Lower leg skin (tissue), 3 donors: ENCODE data around the gene PLA2G4E.

ENCODE experiments used
- POLR2A ChIP-seq, 2 donors: fragments of 450-650 bp; IDR thresholded peaks; one replicate each; pipeline ENCODE4 v1.6.1; 2016 to 2017; ENCODE audit warnings: antibody characterized with exemption in 2 of 2, mild to moderate bottlenecking in 1 of 2, moderate library complexity in 1 of 2
- TF ChIP-seq, protein P1 (sequence below), 3 donors: fragments of 450-650 bp; IDR thresholded peaks; one replicate each; pipeline ENCODE4 v1.5.1; 2016; ENCODE audit warnings: antibody characterized with exemption in 3 of 3, mild to moderate bottlenecking in 3 of 3, moderate library complexity in 2 of 3

DNA sequence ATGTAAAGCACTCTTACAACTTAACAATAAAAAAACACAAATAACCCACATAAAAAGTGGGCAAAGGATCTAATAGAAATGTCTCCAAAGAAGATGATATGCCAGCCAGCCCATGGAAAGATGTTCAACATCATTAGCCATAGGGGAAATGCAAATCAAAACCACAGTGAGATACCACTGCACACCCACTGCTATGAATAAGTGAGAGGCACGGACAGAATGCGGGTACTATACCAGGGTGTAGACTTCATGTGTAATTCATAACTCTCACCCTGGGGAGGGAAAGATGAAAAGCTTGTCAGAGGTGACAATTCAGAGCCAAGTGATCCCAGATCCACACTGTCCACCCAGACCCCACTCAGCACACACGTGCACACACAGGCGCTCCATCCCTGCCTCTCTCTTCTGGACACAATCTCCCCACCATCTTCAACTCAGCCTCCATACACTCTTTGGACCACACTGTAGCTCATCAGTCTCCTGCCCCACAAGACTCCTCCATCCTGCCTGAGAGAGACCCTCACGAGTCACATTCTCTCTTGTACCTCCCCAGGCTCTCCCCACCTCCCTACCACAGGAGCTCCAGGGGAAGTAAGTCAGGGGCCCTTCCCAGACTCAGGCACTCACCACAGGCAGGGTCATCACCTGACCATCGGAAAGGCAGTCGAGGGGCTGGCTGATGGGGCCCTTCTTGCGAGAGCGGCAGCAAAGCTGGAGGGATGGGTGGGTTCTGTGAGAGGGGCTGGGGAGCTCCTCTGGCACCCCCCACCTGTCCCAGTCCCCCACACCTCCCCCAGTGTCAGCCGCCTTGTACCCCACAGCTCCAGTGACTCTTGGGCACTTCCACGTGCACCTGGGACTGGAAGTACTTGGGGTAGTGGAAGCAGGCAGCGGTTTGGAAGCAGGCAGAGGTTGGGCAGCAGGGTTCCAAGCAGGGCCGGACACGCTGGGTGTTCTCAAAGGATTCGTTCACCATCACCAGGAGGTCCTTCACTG is 21.3 kb downstream of the PLA2G4E start:
- TF ChIP-seq POLR2A (IDR thresholded peaks at IDR 0.05) = no peak
- TF ChIP-seq, protein P1, sequence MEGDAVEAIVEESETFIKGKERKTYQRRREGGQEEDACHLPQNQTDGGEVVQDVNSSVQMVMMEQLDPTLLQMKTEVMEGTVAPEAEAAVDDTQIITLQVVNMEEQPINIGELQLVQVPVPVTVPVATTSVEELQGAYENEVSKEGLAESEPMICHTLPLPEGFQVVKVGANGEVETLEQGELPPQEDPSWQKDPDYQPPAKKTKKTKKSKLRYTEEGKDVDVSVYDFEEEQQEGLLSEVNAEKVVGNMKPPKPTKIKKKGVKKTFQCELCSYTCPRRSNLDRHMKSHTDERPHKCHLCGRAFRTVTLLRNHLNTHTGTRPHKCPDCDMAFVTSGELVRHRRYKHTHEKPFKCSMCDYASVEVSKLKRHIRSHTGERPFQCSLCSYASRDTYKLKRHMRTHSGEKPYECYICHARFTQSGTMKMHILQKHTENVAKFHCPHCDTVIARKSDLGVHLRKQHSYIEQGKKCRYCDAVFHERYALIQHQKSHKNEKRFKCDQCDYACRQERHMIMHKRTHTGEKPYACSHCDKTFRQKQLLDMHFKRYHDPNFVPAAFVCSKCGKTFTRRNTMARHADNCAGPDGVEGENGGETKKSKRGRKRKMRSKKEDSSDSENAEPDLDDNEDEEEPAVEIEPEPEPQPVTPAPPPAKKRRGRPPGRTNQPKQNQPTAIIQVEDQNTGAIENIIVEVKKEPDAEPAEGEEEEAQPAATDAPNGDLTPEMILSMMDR (IDR thresholded peaks at IDR 0.05) = no peak
